Measurements from ENCODE around the gene GRAMD1B.

Gene GRAMD1B

GRCh38 chr11:123494195-123495050, 64.4 kb downstream of the GRAMD1B start:
- TF ChIP-seq, protein P1, sequence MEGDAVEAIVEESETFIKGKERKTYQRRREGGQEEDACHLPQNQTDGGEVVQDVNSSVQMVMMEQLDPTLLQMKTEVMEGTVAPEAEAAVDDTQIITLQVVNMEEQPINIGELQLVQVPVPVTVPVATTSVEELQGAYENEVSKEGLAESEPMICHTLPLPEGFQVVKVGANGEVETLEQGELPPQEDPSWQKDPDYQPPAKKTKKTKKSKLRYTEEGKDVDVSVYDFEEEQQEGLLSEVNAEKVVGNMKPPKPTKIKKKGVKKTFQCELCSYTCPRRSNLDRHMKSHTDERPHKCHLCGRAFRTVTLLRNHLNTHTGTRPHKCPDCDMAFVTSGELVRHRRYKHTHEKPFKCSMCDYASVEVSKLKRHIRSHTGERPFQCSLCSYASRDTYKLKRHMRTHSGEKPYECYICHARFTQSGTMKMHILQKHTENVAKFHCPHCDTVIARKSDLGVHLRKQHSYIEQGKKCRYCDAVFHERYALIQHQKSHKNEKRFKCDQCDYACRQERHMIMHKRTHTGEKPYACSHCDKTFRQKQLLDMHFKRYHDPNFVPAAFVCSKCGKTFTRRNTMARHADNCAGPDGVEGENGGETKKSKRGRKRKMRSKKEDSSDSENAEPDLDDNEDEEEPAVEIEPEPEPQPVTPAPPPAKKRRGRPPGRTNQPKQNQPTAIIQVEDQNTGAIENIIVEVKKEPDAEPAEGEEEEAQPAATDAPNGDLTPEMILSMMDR (IDR thresholded peaks at IDR 0.05) = no peak
- DNase-seq (ENCODE audit: low spot score) = no peak
- H3K27ac ChIP-seq = no peak overlapping the region
- no peak overlapping the region for H3K4me3 ChIP-seq

DNA sequence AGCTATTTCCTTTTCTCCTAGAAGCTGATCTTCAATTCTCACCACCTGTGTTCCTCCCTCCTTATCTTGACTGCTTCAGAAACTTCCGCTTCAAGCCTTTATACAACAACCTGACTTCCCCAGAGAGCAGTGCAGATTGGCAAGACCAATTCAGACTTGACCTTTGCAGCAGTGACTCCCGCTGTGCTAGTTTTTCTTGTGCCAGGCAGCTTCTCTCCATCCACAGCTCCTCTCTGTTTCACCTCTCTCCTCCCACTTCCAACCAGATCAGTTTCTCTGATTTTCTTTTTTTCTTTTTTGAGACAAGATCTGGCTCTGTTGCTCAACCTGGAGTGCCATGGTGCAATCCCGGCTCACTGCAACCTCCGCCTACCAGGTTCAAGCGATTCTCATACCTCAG, 74.3 kb downstream of the GRAMD1B start:
- TF ChIP-seq, protein P1 (IDR thresholded peaks at IDR 0.05) = no peak
- DNase-seq (ENCODE audit: low spot score) = no peak
- Histone ChIP-seq H3K4me3 (no peak overlapping the region), H3K27ac (no peak overlapping the region)

DNA sequence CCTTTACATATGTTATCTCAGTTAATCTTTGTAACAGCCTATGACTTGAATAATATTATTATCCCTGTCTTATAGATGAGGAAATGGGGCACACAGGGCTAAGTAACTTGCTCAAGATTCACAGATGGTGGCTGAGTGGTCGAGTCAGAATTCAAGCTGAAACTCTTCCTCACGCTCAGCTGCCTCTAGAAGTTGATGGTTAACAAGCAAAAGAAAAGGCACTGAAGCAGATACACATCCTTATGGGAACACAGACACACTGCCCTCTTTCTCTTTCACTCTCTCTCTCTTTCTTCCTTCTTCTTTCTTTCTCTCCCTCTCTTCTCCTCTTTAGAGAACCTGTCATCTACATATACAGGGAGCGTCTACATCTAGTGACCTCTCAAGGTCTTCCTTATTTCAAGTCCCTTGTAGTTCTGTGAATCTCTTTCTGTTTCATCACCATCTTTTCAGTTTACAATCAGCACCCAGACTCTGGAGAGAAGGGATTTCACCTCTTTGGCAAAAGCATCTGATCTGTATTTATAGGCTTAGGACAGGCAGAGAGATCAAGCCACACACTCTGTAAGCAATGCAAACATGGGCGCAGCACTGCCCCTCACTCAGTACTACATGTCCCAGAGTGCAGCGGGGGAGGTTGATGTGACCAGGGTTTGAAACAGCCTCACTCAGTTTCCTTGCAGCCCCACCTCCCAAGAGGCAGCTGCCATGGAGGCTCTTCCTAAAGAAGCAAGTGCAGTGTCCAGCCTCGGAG, 75.7 kb downstream of the GRAMD1B start:
- no peak for DNase-seq (ENCODE audit: low spot score)
- Histone ChIP-seq H3K27ac (no peak overlapping the region), H3K4me3 (no peak overlapping the region)
- TF ChIP-seq, protein P1 (IDR thresholded peaks at IDR 0.05) = no peak

GRCh38 chr11:123507043-123507442, 77.0 kb downstream of the GRAMD1B start:
- no peak for DNase-seq (ENCODE audit: low spot score)
- TF ChIP-seq, protein P1 (IDR thresholded peaks at IDR 0.05) = no peak
- Histone ChIP-seq H3K27ac (no peak overlapping the region), H3K4me3 (no peak overlapping the region)

DNA sequence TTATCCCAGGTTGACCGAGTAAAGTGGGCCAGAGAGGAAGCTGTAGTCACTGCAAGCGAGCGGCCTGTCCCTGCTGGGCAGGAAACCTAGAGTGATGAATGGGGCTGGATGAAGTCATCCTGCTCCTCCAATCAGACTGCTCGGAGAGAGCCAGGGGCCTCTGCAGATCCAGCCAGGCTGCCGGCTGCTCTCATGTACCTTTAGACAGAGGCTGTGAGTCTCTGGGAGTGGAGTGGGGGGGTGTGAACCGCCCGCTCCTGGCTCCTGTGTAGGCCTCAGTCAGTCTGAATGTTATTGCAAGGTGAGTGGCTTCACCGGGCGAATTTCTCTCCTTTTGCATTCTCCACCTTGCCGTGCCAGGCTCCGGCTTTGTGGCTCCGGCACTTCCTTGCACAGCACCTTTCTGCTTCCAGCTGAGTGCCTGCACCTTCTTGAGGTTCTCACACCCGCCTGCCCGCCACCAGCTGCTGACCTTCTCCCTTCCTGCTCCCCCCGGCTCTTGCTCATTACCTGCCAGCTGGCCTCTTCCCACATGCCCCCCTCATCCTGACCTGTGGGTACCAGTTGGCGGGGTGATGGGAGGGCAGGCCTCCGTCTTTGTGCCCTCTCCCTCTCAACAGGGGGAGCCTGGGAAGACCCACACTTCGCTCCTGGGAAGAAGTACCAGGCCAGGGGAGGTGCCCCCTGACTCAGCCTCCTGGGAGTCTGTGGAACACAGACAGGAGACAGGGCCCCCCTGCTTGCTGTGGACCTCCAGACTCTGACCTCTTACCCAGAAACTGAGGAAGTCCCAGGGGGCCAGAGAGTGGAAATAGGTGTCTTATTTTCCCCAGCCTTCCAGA, 79.9 kb downstream of the GRAMD1B start:
- TF ChIP-seq, protein P1 (IDR thresholded peaks at IDR 0.05) = no peak
- DNase-seq (ENCODE audit: low spot score) = no peak
- no peak overlapping the region for H3K4me3 ChIP-seq
- H3K27ac ChIP-seq = no peak overlapping the region

- Histone ChIP-seq H3K27ac (no peak overlapping the region), H3K4me3 (no peak overlapping the region)
- no peak for DNase-seq (ENCODE audit: low spot score)
These were observed 80.5 kb downstream of the GRAMD1B start for GRCh38 chr11:123510579-123510905.

More at GRCh38 chr11:123510579-123510905, 80.5 kb downstream of the GRAMD1B start:
- TF ChIP-seq, protein P1 (IDR thresholded peaks at IDR 0.05) = no peak

Data from coronary artery (tissue), 2 donors.